Osteoblast (primary cell): ENCODE data around the gene DNMT3A. TPM values are rescaled to one million over a fixed set of nuclear protein-coding genes. Genes with fewer than 3 reads are reported as not detected.

ENCODE experiments used
- DNase-seq: peaks from one replicate; pipeline ENCODE4 v3.0.0; 2011; ENCODE audit warnings: low spot score, mixed read lengths; ENCODE audit not compliant: insufficient read length; ENCODE audit errors: missing footprints
- H2AFZ ChIP-seq: 2 replicates; pipeline ENCODE4 v1.6.0; 2011; ENCODE audit warnings: mild to moderate bottlenecking, low read length
- H3K27ac ChIP-seq: 2 replicates; pipeline ENCODE4 v1.5.1; 2011; ENCODE audit warnings: mild to moderate bottlenecking, low read depth, low read length, moderate library complexity
- H3K27me3 ChIP-seq: 2 replicates; pipeline ENCODE4 v1.6.0; 2012; ENCODE audit warnings: mild to moderate bottlenecking, control low read depth, inconsistent platforms, low read length, moderate library complexity; ENCODE audit not compliant: insufficient read depth
- H3K36me3 ChIP-seq: 2 replicates; pipeline ENCODE4 v1.5.1; 2011; ENCODE audit warnings: mild to moderate bottlenecking, low read length, control low read depth, moderate library complexity; ENCODE audit not compliant: insufficient read depth
- H3K4me1 ChIP-seq: 2 replicates; pipeline ENCODE4 v1.5.1; 2011; ENCODE audit warnings: mild to moderate bottlenecking, low read length, control low read depth, moderate library complexity; ENCODE audit not compliant: insufficient read depth
- H3K4me2 ChIP-seq: 2 replicates; pipeline ENCODE4 v1.6.0; 2011; ENCODE audit warnings: mild to moderate bottlenecking, low read length; ENCODE audit not compliant: insufficient read depth
- H3K4me3 ChIP-seq: fragments of 200-600 bp; sonication (generic); 3 replicates; pipeline ENCODE4 v1.5.1; 2012; ENCODE audit warnings: mild to moderate bottlenecking, low read length, inconsistent platforms; ENCODE audit not compliant: insufficient read depth
- H3K79me2 ChIP-seq: 2 replicates; pipeline ENCODE4 v1.6.0; 2012; ENCODE audit warnings: mild to moderate bottlenecking, low read length, control low read depth, inconsistent platforms; ENCODE audit not compliant: insufficient read depth
- H3K9me3 ChIP-seq: 2 replicates; pipeline ENCODE4 v1.5.1; 2011; ENCODE audit warnings: low read depth, low read length, control low read depth
- H4K20me1 ChIP-seq: 2 replicates; pipeline ENCODE4 v1.6.0; 2012; ENCODE audit warnings: mild to moderate bottlenecking, low read length, control low read depth; ENCODE audit not compliant: insufficient read depth
- CTCF ChIP-seq: IDR thresholded peaks from 2 replicates; pipeline ENCODE4 v1.5.1; 2011; ENCODE audit warnings: mild to moderate bottlenecking, low read depth, low read length, moderate library complexity; ENCODE audit errors: extremely low read depth
- total RNA-seq: library from RNA; depleted of rRNA; stranded (reverse); fragments of >200 nt; gene quantifications from 2 replicates; pipeline ENCODE4 v1.2.3, GENCODE V29; 2012

Gene DNMT3A
- total RNA-seq, 1 donor: 18.5 TPM

- peak; percentile 88 for DNase-seq
- peaks cover 25% of the 10 kb centered on the region for H3K4me1 ChIP-seq
- H3K27ac ChIP-seq: peak overlapping the region; percentile 15
- H3K36me3 ChIP-seq: peaks cover 12% of the 10 kb centered on the region
- no peaks in the 10 kb centered on the region for H3K27me3 ChIP-seq
- H3K79me2 ChIP-seq: no peaks in the 10 kb centered on the region
- H4K20me1 ChIP-seq: no peaks in the 10 kb centered on the region
- no peaks in the 10 kb centered on the region for H3K9me3 ChIP-seq
- H2AFZ ChIP-seq: no peak overlapping the region
- peak overlapping the region; percentile 75 for H3K4me2 ChIP-seq
- no peak overlapping the region for H3K4me3 ChIP-seq
- TF ChIP-seq CTCF: no peak
Observed at GRCh38 chr2:25229279-25230197, 112.2 kb downstream of the DNMT3A start.

GRCh38 chr2:25228848-25229278 lies 112.9 kb downstream of the DNMT3A start:
- Histone ChIP-seq H3K79me2 (no peaks in the 10 kb centered on the region), H3K27ac (no peak overlapping the region), H3K9me3 (no peaks in the 10 kb centered on the region), H4K20me1 (no peaks in the 10 kb centered on the region), H3K4me2 (peak overlapping the region; percentile 75), H3K4me3 (peak overlapping the region; percentile 52), H3K4me1 (peaks cover 19% of the 10 kb centered on the region), H2AFZ (no peak overlapping the region), H3K36me3 (peaks cover 11% of the 10 kb centered on the region), H3K27me3 (no peaks in the 10 kb centered on the region)
- TF ChIP-seq CTCF: peak; percentile 71
- DNase-seq: peak; percentile 97

- DNase-seq: no peak
- Histone ChIP-seq H3K36me3 (peaks cover 2% of the 10 kb centered on the region), H4K20me1 (no peaks in the 10 kb centered on the region), H3K27ac (no peak overlapping the region), H3K27me3 (no peaks in the 10 kb centered on the region), H3K4me1 (peaks cover 16% of the 10 kb centered on the region), H3K9me3 (no peaks in the 10 kb centered on the region), H3K4me2 (no peak overlapping the region), H3K4me3 (no peak overlapping the region), H3K79me2 (no peaks in the 10 kb centered on the region), H2AFZ (no peak overlapping the region)
- TF ChIP-seq CTCF: no peak
Observed at GRCh38 chr2:25227576-25227975, 114.1 kb downstream of the DNMT3A start.

GRCh38 chr2:25226827-25227226 lies 114.9 kb downstream of the DNMT3A start:
- Histone ChIP-seq H3K27ac (no peak overlapping the region), H2AFZ (no peak overlapping the region), H3K9me3 (no peaks in the 10 kb centered on the region), H3K27me3 (no peaks in the 10 kb centered on the region), H3K4me1 (peaks cover 16% of the 10 kb centered on the region), H4K20me1 (no peaks in the 10 kb centered on the region), H3K4me3 (no peak overlapping the region), H3K79me2 (no peaks in the 10 kb centered on the region), H3K4me2 (no peak overlapping the region), H3K36me3 (no peaks in the 10 kb centered on the region)
- DNase-seq: peak; percentile 22
- TF ChIP-seq CTCF: no peak
